Adrenal gland (tissue), 12 donors: ENCODE data around the gene UBASH3B. TPM values are rescaled to one million over a fixed set of nuclear protein-coding genes. Genes with fewer than 3 reads are reported as not detected.
A peak's percentile ranks its signal among the peaks of the same experiment; 100 is the strongest.

Source experiments
- DNase-seq, 7 donors: peaks; one replicate each; pipeline ENCODE4 v3.0.0-alpha.2; 2019 to 2020
- H3K27ac ChIP-seq, 5 donors: fragments of 200-600 bp; sonication (generic) in 4 of 5; 1 replicate in 3 of 5; 2 replicates in 2 of 5; pipeline versions ENCODE4 v1.5.1 to v1.8.0; 2016 to 2020; ENCODE audit warnings: mild to moderate bottlenecking in 1 of 5
- H3K27me3 ChIP-seq: fragments of 200-600 bp; 2 replicates; pipeline ENCODE4 v1.8.0; 2021
- H3K36me3 ChIP-seq, 2 donors: fragments of 200-600 bp; replicated peaks in 1 of 2; 1 replicate in 1 of 2; 2 replicates in 1 of 2; pipeline versions ENCODE4 v1.5.1 to v1.8.0; 2018 to 2022
- H3K4me1 ChIP-seq, 2 donors: fragments of 200-600 bp; replicated peaks in 1 of 2; 1 replicate in 1 of 2; 2 replicates in 1 of 2; pipeline versions ENCODE4 v1.5.1 to v1.8.0; 2018 to 2021
- H3K4me3 ChIP-seq, 4 donors: fragments of 200-600 bp; sonication (generic) in 3 of 4; one replicate each; pipeline ENCODE4 v1.5.1; 2016 to 2018
- H3K9me3 ChIP-seq, 3 donors: fragments of 200-600 bp; sonication (generic) in 1 of 3; replicated peaks in 1 of 3; 1 replicate in 2 of 3; 2 replicates in 1 of 3; pipeline versions ENCODE4 v1.5.1 to v1.8.0; 2016 to 2021
- POLR2A ChIP-seq, 2 donors: fragments of 450-650 bp; IDR thresholded peaks; one replicate each; pipeline ENCODE4 v1.6.1; 2017; ENCODE audit warnings: antibody characterized with exemption in 2 of 2, mild to moderate bottlenecking in 2 of 2, moderate library complexity in 1 of 2
- WGBS, 4 donors: extraction: QIAGEN DNeasy Blood & Tissue Kit in 2 of 4; methylation state at CpG; one replicate each; pipeline versions ENCODE4 v1.1.5 to v1.1.7; 2013 to 2017; 5-methylcytosine and 5-hydroxymethylcytosine counted together
- intact Hi-C, 2 donors: fragments of 100-400 bp; cut with DNase I; formaldehyde crosslinking; loops; one replicate each; pipeline versions ENCODE4 v1.14.1 to v1.15.0; 2022 to 2023
- polyA plus RNA-seq, 3 donors: library from polyadenylated mRNA; stranded (reverse); fragments of 200-250 nt in 2 of 3; fragments of 350-450 nt in 1 of 3; fragmentation: Illumina TruSeq in 1 of 3; extraction: RNeasy Lipid Tissue Mini Kit (QIAGEN cat#74804) in 1 of 3; gene quantifications; one replicate each; pipeline ENCODE4 v1.2.3, GENCODE V29; 2013 to 2014
- total RNA-seq, 9 donors: library from RNA; depleted of rRNA in 4 of 9; stranded (reverse); fragments of >200 nt in 4 of 9; fragments of 120-200 nt in 1 of 9; fragmentation: NEBNext Ultra II Directional in 1 of 9; extraction: Animal tissue kit (Norgen Biotek cat#: 25700) in 1 of 9; gene quantifications; one replicate each; pipeline versions ENCODE4 v1.1.0 to v1.2.4, GENCODE V29; 2013 to 2023
- TF ChIP-seq, protein P1 (sequence below), 6 experiments: fragments of 450-650 bp in 4 of 6; fragments of 200-600 bp in 2 of 6; sonication (generic) in 1 of 6; IDR thresholded peaks; 1 replicate in 5 of 6; 2 replicates in 1 of 6; pipeline versions ENCODE4 v1.5.1 to v1.8.0; 2016 to 2021; ENCODE audit warnings: antibody characterized with exemption in 6 of 6, mild to moderate bottlenecking in 2 of 6, moderate library complexity in 1 of 6
- donor health status: healthy with polysubstance abuse.
- donor health status: Bipolar disorder and iron deficiency.
- donor health status: DM: yes; HTN: yes; CAD: no.
- donor health status: DM: no; HTN: no; CAD: no.
- donor health status: DM: no; HTN: no; CAD: no.
- donor health status: DM: yes; HTN: yes; CAD: no.

The UBASH3B gene
- total and polyA plus RNA-seq, 12 donors: 0.57 to 21.5 (median 5.6) TPM

DNA sequence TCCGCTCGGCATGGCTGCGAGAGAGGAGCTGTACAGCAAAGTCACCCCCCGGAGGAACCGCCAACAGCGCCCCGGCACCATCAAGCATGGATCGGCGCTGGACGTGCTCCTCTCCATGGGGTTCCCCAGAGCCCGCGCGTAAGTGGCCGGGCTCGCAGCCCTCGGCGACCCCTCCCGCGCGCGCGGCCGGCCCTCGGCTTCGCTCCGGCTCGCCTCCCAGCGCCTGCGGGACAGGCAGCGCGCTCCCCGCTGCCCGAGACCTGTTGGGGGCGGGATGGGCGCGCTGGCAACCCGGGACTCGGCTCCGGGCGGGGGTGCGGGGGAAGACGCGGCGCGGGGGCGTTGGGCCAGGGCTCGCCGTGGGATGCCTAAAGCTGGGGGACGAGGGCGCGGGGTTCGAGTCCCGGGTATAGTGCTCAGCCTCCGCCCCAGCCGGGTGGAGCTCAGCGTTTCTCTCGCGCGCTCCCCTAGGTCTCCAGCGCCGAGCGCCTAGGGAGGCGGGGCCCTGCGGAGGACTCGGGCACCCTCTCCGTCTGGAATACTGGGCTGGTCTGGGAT lies 630 bp downstream of the UBASH3B start:
- Histone ChIP-seq H3K4me3 (peak overlapping the region; percentile 34 to 92 (median 51)), H3K36me3 (no peaks in the 10 kb centered on the region), H3K27ac (peak overlapping the region; percentile 46 to 89 (median 74)), H3K27me3 (no peaks in the 10 kb centered on the region), H3K9me3 (no peaks in the 10 kb centered on the region), H3K4me1 (peaks cover 3 to 19% of the 10 kb centered on the region in 2 donors)
- TF ChIP-seq POLR2A (IDR thresholded peaks at IDR 0.05): no peak
- TF ChIP-seq, protein P1, sequence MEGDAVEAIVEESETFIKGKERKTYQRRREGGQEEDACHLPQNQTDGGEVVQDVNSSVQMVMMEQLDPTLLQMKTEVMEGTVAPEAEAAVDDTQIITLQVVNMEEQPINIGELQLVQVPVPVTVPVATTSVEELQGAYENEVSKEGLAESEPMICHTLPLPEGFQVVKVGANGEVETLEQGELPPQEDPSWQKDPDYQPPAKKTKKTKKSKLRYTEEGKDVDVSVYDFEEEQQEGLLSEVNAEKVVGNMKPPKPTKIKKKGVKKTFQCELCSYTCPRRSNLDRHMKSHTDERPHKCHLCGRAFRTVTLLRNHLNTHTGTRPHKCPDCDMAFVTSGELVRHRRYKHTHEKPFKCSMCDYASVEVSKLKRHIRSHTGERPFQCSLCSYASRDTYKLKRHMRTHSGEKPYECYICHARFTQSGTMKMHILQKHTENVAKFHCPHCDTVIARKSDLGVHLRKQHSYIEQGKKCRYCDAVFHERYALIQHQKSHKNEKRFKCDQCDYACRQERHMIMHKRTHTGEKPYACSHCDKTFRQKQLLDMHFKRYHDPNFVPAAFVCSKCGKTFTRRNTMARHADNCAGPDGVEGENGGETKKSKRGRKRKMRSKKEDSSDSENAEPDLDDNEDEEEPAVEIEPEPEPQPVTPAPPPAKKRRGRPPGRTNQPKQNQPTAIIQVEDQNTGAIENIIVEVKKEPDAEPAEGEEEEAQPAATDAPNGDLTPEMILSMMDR (IDR thresholded peaks at IDR 0.05): no peak
- intact Hi-C loops: no loop called here
- 0 to 1% (median 0%) methylated on average over 13 to 66 of the region's 66 CpGs; no CpG with 5 or more reads in 1 of the 4 donors for WGBS, 4 donors
- DNase-seq: peak; percentile 26 to 55 (median 46)

- peak overlapping the region in 3 of 5 donors; percentile 69 to 89 (median 88) for H3K27ac ChIP-seq
- intact Hi-C loops: no loop called here
- H3K36me3 ChIP-seq: no peaks in the 10 kb centered on the region
- peak; percentile 16 to 58 (median 32) for DNase-seq
- WGBS, 4 donors: 7 to 10% (median 8%) methylated on average over 12 to 25 of the region's 25 CpGs
- H3K4me3 ChIP-seq: peak overlapping the region; percentile 16 to 61 (median 30)
- H3K27me3 ChIP-seq: no peaks in the 10 kb centered on the region
- TF ChIP-seq, protein P1 (IDR thresholded peaks at IDR 0.05): no peak
- TF ChIP-seq POLR2A (IDR thresholded peaks at IDR 0.05): no peak
- H3K9me3 ChIP-seq: no peaks in the 10 kb centered on the region
- peaks cover 3 to 19% of the 10 kb centered on the region in 2 donors for H3K4me1 ChIP-seq
Observed at GRCh38 chr11:122656631-122657101, 1.1 kb downstream of the UBASH3B start.

- Histone ChIP-seq H3K4me3 (no peak overlapping the region), H3K9me3 (no peaks in the 10 kb centered on the region), H3K4me1 (peaks cover 3 to 15% of the 10 kb centered on the region in 2 donors), H3K36me3 (no peaks in the 10 kb centered on the region), H3K27ac (no peak overlapping the region), H3K27me3 (no peaks in the 10 kb centered on the region)
- 78 to 84% (median 80%) methylated on average over 10 to 11 of the region's 11 CpGs for WGBS, 4 donors
- no peak for DNase-seq
- TF ChIP-seq, protein P1 (IDR thresholded peaks at IDR 0.05): no peak
- no peak for TF ChIP-seq POLR2A (IDR thresholded peaks at IDR 0.05)
- intact Hi-C loops: no loop called here
Observed at GRCh38 chr11:122659676-122660554, 4.4 kb downstream of the UBASH3B start.

- intact Hi-C loops: no loop called here
- no peaks in the 10 kb centered on the region for H3K36me3 ChIP-seq
- WGBS, 4 donors: 82 to 93% (median 86%) methylated on average over 7 of the region's 7 CpGs
Observed at GRCh38 chr11:122661182-122661945, 5.8 kb downstream of the UBASH3B start.

More at GRCh38 chr11:122661182-122661945, 5.8 kb downstream of the UBASH3B start:
- Histone ChIP-seq H3K9me3 (no peaks in the 10 kb centered on the region), H3K27me3 (no peaks in the 10 kb centered on the region), H3K4me1 (peaks cover 0 to 10% of the 10 kb centered on the region in 2 donors), H3K4me3 (no peak overlapping the region), H3K27ac (no peak overlapping the region)
- no peak for TF ChIP-seq POLR2A (IDR thresholded peaks at IDR 0.05)
- TF ChIP-seq, protein P1 (IDR thresholded peaks at IDR 0.05): no peak
- DNase-seq: no peak
